Nephron (organoid): ENCODE measurements around the gene C1orf122.

Source experiments
- H3K27ac Mint-ChIP-seq, 3 experiments: 2 replicates each; pipeline ENCODE4 v1.8.0; 2020; ENCODE audit warnings: mixed read lengths in 3 of 3, mild to moderate bottlenecking in 2 of 3, moderate library complexity in 1 of 3
- H3K27me3 Mint-ChIP-seq: 2 replicates; pipeline ENCODE4 v1.8.0; 2021; ENCODE audit warnings: low read depth, mild to moderate bottlenecking, moderate library complexity, mixed read lengths
- H3K36me3 Mint-ChIP-seq: 2 replicates; pipeline ENCODE4 v1.8.0; 2020; ENCODE audit warnings: low read depth, mixed read lengths
- H3K4me1 Mint-ChIP-seq: 2 replicates; pipeline ENCODE4 v1.8.0; 2020; ENCODE audit warnings: mixed read lengths
- H3K4me3 Mint-ChIP-seq, 3 experiments: 2 replicates each; pipeline ENCODE4 v1.8.0; 2020; ENCODE audit warnings: mild to moderate bottlenecking in 3 of 3, mixed read lengths in 3 of 3, moderate library complexity in 2 of 3
- H3K9me3 Mint-ChIP-seq: 2 replicates; pipeline ENCODE4 v1.8.0; 2020; ENCODE audit warnings: mixed read lengths
- TF ChIP-seq, protein P1 (sequence below), 3 experiments: fragments of 200-600 bp; sonication (generic); IDR thresholded peaks; one replicate each; pipeline ENCODE4 v1.5.0; 2021; ENCODE audit warnings: antibody characterized with exemption in 3 of 3; ENCODE audit not compliant: unreplicated experiment in 3 of 3

The C1orf122 gene

DNA sequence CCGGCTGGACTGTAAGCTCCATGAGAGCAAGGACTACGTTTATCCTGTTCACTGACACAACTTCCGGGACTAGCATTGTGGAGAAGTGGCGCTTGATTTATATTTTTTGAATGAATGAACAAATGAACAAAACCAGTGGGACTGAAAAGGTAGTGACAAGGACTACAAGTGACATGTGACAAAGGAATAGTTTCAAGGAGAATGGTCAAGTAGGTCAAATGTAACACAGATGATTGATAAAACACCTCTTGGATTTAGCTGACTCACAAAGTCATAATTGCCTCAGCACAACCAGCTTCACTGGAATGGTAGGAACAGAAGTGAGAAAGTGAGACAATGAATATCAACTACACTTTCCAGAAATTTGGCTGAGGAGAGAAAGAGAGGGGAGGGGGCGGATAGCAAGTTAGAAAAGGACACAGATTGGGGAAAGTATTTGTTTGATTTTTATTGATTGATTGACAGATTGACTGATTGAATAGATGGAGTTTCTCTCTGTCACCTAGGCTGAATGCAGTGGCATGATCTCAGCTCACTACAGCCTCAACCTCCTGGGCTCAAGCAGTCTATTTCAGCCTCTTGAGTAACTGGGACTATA, 37.6 kb downstream of the C1orf122 start:
- Mint-ChIP-seq H3K27me3 (no peaks in the 10 kb centered on the region), H3K27ac (no peak overlapping the region), H3K36me3 (no peaks in the 10 kb centered on the region), H3K9me3 (no peaks in the 10 kb centered on the region), H3K4me1 (no peaks in the 10 kb centered on the region), H3K4me3 (no peak overlapping the region)
- TF ChIP-seq, protein P1, sequence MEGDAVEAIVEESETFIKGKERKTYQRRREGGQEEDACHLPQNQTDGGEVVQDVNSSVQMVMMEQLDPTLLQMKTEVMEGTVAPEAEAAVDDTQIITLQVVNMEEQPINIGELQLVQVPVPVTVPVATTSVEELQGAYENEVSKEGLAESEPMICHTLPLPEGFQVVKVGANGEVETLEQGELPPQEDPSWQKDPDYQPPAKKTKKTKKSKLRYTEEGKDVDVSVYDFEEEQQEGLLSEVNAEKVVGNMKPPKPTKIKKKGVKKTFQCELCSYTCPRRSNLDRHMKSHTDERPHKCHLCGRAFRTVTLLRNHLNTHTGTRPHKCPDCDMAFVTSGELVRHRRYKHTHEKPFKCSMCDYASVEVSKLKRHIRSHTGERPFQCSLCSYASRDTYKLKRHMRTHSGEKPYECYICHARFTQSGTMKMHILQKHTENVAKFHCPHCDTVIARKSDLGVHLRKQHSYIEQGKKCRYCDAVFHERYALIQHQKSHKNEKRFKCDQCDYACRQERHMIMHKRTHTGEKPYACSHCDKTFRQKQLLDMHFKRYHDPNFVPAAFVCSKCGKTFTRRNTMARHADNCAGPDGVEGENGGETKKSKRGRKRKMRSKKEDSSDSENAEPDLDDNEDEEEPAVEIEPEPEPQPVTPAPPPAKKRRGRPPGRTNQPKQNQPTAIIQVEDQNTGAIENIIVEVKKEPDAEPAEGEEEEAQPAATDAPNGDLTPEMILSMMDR (IDR thresholded peaks at IDR 0.05; ENCODE audit: unreplicated experiment in 3 of 3), result no peak

DNA sequence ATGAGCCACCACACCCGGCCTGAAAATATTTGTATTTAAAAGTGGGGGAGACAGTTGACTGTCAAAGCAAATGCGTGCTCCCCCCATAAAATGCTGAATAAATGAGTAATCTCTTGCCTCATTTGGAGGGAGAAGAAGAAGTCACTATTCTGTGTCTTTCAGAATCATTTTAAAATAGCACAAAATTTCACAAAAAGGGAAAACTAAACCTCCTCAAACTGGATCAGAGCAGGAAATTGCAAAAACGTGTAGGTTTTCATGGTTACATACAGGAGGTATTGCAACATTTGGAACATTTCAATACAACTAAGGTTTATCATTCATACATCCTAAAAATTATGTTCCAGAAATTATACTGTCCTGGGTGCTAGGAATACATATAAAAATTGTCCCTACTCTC, 38.2 kb downstream of the C1orf122 start:
- Mint-ChIP-seq H3K4me3 (no peak overlapping the region), H3K36me3 (no peaks in the 10 kb centered on the region), H3K27ac (no peak overlapping the region), H3K4me1 (no peaks in the 10 kb centered on the region), H3K27me3 (no peaks in the 10 kb centered on the region), H3K9me3 (no peaks in the 10 kb centered on the region)
- TF ChIP-seq, protein P1 (IDR thresholded peaks at IDR 0.05; ENCODE audit: unreplicated experiment in 3 of 3), result no peak

DNA sequence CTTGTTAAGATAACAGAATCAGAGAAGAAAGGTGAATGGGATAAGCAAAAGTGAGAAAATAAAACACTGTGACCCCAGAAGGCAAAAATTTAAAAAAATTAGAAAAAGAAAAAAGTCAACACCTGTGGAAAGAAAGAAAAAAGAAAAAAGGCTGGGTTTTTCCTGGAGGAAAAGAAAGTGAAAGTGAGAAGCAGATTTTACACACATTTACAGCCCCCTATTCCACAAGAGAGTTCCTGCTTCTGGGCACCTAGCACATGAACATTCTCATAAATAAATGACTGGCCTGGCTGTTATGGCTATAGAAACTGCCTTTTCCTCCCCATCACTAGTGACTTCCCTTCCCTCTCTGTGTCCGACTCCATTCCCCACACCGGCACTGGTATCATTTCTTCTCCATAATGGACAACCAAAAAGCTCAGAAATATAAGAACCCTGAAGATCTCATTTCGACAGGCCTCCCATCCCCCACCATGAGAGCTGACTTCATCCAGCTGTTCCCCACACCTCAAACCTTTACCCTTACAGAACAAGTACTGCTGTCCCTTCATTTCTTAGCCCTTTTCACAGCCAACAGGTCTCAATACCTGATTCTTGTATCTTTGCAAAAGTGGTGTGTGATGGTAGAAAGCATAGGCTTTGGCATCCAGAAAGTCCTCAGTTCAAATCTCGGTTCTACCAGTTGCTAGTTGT, 39.2 kb downstream of the C1orf122 start:
- H3K4me1 Mint-ChIP-seq, result no peaks in the 10 kb centered on the region
- no peaks in the 10 kb centered on the region for H3K36me3 Mint-ChIP-seq
- no peaks in the 10 kb centered on the region for H3K27me3 Mint-ChIP-seq
- H3K27ac Mint-ChIP-seq, result no peak overlapping the region
- TF ChIP-seq, protein P1 (IDR thresholded peaks at IDR 0.05; ENCODE audit: unreplicated experiment in 3 of 3), result no peak
- no peaks in the 10 kb centered on the region for H3K9me3 Mint-ChIP-seq
- no peak overlapping the region for H3K4me3 Mint-ChIP-seq

DNA sequence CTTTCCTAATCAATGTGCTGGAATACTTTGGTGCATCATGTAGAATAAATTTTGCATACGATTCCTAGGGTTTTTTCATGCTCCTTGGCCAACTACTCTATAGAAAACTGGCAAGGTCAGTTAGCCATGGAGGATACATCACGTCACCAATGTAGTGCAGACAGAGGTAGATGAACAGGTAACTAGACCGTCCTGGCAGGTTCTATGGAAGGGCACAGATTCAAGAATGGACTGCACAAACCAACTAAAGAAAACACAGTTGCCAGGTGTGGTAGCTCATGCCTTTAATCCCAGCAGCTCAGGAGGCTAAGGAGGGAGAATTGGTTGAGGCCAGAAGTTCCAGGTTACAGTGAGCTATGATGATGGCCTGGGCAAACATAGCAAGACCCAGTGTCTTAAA, 41.9 kb downstream of the C1orf122 start:
- H3K27me3 Mint-ChIP-seq, result no peaks in the 10 kb centered on the region
- no peak overlapping the region for H3K4me3 Mint-ChIP-seq
- no peak overlapping the region for H3K27ac Mint-ChIP-seq
- H3K4me1 Mint-ChIP-seq, result no peaks in the 10 kb centered on the region
- peaks cover 13% of the 10 kb centered on the region for H3K36me3 Mint-ChIP-seq
- TF ChIP-seq, protein P1 (IDR thresholded peaks at IDR 0.05; ENCODE audit: unreplicated experiment in 3 of 3), result no peak
- H3K9me3 Mint-ChIP-seq, result no peaks in the 10 kb centered on the region

DNA sequence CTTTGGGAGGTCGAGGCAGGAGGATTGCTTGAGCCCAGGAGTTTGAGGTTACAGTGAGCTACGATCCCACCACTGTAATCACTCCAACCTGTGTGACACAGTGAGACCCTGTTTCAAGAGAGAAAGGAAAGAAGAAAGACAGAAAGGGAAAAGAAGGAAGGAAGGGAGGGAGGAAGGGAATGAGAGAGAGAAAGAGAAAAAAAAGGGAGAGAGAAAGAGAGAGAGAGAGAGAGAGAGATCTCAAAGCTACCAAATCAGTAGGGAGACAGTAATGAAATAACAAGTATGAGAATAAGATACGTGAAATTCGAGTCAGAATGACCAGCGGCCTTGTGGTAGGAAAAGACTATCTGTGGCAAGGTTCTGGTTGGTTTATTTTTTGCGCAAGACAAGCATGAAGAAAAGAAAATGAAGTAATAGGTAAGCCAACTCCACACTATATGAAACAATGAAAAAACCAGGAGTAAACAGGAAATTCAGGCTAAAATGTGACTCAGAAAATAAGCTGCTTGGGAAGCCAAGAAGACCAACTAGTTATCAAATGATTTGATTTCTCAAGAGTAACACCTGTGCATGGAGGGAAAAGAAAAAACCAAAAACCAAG, 42.9 kb downstream of the C1orf122 start:
- Mint-ChIP-seq H3K27ac (no peak overlapping the region), H3K4me1 (peaks cover 5% of the 10 kb centered on the region), H3K36me3 (peaks cover 20% of the 10 kb centered on the region), H3K4me3 (no peak overlapping the region), H3K27me3 (no peaks in the 10 kb centered on the region), H3K9me3 (no peaks in the 10 kb centered on the region)
- TF ChIP-seq, protein P1 (IDR thresholded peaks at IDR 0.05; ENCODE audit: unreplicated experiment in 3 of 3), result no peak
